Measurements from ENCODE around the gene RIMBP2.

DNA sequence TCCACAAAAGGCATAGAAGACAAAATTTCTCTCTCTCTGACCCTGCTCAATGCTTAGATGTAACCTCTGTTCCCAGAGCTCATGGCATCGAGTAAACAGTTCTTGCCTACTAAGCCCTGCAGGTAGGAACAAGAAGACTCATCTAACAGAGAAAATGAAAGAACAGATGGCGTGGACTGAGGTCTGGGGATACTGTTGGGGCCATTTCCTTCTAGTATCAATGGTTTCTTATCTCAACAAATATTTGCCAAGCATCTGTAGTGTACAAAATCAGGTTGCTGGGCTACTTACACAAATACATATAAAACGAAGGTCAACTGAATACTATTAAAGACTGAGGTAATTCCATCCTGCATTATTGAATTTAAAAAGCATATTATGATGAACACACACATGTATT lies 93.3 kb downstream of the RIMBP2 start:
- TF ChIP-seq, protein P1, sequence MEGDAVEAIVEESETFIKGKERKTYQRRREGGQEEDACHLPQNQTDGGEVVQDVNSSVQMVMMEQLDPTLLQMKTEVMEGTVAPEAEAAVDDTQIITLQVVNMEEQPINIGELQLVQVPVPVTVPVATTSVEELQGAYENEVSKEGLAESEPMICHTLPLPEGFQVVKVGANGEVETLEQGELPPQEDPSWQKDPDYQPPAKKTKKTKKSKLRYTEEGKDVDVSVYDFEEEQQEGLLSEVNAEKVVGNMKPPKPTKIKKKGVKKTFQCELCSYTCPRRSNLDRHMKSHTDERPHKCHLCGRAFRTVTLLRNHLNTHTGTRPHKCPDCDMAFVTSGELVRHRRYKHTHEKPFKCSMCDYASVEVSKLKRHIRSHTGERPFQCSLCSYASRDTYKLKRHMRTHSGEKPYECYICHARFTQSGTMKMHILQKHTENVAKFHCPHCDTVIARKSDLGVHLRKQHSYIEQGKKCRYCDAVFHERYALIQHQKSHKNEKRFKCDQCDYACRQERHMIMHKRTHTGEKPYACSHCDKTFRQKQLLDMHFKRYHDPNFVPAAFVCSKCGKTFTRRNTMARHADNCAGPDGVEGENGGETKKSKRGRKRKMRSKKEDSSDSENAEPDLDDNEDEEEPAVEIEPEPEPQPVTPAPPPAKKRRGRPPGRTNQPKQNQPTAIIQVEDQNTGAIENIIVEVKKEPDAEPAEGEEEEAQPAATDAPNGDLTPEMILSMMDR (conservative IDR thresholded peaks at IDR 0.05; ENCODE audit: low read depth, low read length): no peak
- no peak for TF ChIP-seq EZH2 (IDR thresholded peaks at IDR 0.05; ENCODE audit: borderline replicate concordance, low read depth, low read length, poor library complexity, severe bottlenecking)
